GM21825 (cell line): ENCODE measurements around the gene CREM.
"Not testable (repeated sequence)": the region's sequence is repeated elsewhere in the genome, so short reads cannot be mapped to it uniquely, and the experiment has no call there.

Source experiments
- ATAC-seq: cut with Tn5 transposase; IDR thresholded peaks from one replicate; pipeline ENCODE4 v1.9.1; 2021; ENCODE audit warnings: mild to moderate bottlenecking, moderate library complexity; ENCODE audit not compliant: unreplicated experiment

CREM gene

DNA sequence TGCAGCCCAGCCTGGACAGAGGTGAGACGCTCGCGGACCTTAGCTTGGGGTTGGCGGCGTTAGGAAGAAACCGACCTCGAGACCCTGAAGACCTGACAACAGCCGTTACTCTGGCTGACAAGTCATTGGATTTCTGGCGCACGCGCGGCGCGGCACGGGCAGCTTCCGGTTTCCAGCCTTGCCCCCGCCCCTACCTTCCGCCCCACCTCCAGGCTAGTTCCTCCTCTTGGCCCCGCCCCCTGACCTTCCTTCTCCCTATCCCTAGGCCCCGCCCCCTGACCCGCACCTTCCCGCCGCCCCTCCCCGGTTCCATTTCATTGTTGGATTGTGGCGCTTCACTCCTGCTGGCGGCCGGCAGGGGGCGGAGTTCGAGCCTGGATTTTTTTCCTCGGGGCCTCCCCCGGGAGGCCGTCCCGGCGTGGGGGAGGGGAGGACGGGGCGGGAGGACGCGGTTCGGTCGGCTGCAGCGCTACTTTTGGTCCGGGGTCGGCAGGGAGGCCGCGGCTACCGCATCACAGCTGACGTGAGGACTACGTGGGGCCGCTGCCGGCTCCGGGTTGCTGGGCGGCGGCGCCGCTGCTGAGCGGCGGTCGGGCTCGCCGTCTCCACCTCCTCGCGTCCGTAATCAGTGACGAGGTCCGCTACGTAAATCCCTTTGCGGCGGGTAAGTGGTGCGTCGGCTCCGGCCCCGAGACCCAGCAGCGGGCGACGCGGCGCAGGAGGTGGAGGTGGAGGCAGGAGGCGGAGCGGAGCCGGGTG lies at the start of gene CREM:
CREM (plus strand) TSS at position 317 of the 759 bp plus-strand sequence. CDS start 10,990 bp downstream, outside the sequence.
- peak; percentile 72 for ATAC-seq

GRCh38 chr10:35079265-35079664 lies 47.4 kb upstream of the CREM start:
- no peak for ATAC-seq

DNA sequence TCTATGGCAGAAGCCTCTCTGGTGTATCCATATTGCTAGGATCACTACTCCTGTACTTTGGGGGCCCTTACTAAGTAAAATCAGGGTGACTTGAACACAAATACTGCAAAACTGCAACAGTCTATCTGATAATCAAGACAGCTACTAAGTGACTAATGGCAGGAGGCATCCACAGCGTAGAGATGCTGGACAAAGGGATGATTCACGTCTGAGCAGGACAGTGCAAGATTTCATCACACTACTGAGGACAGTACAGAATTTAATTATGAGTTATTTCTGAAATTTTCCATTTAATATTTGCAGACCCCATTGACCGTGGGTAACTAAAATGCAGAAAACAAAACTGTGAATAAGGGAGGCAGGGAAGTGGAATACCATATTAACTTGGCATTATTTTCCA lies 46.9 kb upstream of the CREM start:
- ATAC-seq, result no peak

- ATAC-seq, result not testable (repeated sequence)
Observed at GRCh38 chr10:35080261-35080660, 46.4 kb upstream of the CREM start.

DNA sequence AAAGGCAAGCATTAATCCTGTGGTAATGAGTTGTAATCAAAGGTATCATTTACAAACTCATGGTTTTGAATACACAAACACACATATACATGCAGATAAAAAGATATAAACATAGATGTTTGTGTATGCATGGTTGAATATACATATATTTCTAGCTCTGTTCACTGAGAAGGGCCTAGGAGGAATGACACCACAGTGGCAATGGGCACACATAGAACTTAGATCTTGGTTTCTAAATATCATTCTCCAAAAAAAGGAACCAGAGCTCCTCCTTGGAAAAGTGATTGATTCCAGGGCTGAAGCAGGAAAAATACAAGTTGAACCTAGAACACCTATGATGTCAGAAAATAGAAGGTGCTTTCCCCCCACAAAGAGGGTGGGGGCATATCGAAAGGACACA lies 43.4 kb upstream of the CREM start:
- ATAC-seq, result no peak

DNA sequence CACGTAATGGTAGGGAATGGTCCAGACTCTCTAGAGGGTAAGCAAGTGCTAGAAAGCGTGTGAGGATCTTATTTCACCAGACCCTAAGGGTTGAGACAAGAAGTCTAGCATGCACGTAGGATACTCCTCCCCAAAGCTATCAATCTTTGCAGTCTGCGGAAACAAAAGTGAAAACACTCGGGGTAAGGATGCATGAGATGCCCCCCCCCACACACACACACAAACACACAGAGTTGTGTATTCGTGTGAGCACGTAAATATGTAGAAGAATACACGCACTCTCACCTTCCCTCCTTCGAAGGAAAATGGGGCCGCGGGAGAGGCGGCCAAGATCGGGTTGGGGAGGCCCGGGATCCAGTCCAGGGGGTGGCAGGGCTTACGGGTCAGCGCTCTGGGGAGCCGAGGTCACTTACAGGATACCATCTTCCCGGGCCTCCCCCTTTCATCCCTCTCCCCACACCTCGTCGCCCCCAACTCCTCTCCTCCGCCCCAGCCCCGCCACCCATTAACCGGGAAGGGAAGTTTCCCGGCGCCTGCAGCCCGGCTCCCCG lies 37.0 kb upstream of the CREM start:
- ATAC-seq, result peak; percentile 26

GRCh38 chr10:35090162-35090954 lies 36.3 kb upstream of the CREM start, which contains the start of gene CUL2:
TSS of gene CUL2 (minus strand) at chr10:35090341. CDS start at chr10:35071317, 19,024 bp downstream.
- ATAC-seq, result peak; percentile 94

GRCh38 chr10:35091994-35092790 lies 34.5 kb upstream of the CREM start:
- no peak for ATAC-seq

DNA sequence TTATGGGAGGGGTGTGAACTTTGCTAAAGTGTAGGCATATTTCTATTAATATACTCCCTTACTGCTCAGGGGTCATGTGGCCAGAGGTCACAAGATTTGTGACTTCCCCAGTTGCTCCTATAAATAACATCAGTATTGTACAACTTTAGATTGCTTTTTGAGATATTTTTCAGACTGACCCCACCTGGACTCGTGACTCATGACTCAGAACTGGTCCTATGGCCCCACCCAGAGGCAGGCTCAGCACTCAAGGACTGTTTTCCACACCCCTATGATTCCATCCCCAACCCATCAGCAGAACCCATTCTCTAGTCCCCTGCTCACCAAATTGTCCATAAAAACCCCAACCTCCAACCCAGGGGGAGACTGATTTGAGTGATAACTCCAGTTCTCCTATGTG lies 33.8 kb upstream of the CREM start:
- no peak for ATAC-seq

DNA sequence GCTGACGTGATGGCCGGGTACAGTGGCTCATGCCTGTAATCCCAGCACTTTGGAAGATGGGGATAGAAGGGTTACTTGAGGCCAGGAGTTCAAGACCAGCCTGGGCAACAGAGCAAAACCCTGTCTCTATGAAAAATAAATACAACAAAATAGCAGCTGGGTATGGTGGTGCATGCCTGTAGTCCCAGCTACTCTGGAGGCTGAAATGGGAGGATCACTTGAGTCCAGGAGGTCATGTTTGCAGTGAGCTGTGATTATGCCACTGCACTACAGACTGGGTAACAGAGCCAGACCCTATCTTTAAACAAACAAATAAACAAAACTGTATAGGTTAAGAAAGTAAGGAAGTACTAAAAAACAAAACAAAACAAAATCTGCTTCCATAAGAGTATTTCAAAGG lies 30.3 kb upstream of the CREM start:
- no peak for ATAC-seq

GRCh38 chr10:35097510-35097909 lies 29.1 kb upstream of the CREM start:
- no peak for ATAC-seq

DNA sequence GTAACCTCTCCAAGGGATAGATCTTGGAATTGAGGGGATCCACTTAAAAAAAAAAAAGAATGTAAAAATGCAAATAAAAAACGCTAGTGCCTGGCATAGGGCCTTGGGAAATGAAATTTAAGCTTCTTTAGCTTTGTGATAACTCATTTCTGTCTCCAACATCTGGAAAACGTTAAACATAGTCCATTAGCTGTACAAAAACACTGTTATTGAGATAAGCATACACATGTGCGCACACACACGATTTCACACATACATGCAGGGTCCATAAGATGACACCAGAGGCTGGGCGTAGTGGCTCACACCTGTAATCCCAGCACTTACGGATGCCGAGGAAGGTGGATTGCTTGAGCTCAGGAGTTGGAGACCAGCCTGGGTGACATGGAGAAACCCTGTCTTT lies 22.8 kb upstream of the CREM start:
- no peak for ATAC-seq

GRCh38 chr10:35112571-35112970 lies 14.1 kb upstream of the CREM start:
- ATAC-seq, result no peak

- no peak for ATAC-seq
Observed at GRCh38 chr10:35119378-35119777, 7.3 kb upstream of the CREM start.

GRCh38 chr10:35124540-35124939 lies 2.1 kb upstream of the CREM start:
- ATAC-seq, result no peak

DNA sequence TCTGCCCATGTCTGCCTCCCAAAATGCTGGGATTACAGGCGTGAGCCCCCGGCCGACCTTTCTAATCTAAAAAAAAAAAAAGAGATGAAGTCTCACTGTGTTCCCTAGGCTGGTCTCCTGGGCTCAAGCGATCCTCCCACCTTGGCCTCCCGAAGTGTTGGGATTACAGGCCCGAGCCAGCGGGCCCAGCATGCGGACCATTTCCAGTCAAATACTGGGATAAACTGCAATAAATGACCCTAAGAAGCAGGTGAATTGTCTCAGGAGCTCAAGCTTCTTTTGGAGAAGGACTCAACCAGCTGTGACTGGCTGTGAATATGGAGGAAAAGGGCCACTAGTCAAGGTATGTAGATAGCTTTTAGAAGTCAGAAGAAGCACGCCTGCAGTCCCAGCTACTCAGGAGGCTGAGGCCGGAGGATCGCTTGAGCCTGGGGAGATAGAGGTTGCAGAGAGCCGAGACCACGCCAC lies 550 bp upstream of the CREM start:
- no peak for ATAC-seq

- ATAC-seq, result peak; percentile 10
Observed at GRCh38 chr10:35127289-35127891, 744 bp downstream of the CREM start.

DNA sequence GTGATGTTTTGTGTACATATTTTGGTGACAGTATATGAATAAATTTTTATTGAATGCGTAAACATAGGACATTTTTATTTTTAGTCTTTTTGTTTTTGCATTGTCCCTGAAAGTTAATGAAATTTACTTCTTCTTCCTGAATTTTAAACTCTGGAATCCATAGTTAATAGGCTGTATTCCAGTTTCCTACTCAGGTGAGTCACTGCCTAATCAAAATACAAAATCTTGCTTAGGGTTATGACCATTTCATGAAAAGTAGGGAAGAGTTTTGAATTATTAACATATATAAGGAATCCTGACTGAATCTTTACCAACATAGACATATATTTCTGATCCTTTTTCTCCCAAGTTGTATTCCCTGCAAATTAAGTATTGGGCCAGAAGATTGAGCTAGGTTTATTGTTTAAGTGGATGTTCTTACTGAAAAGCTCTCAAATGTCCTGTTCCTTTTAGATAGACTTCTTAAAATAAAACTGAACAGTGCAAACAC lies 2.6 kb downstream of the CREM start:
- no peak for ATAC-seq

DNA sequence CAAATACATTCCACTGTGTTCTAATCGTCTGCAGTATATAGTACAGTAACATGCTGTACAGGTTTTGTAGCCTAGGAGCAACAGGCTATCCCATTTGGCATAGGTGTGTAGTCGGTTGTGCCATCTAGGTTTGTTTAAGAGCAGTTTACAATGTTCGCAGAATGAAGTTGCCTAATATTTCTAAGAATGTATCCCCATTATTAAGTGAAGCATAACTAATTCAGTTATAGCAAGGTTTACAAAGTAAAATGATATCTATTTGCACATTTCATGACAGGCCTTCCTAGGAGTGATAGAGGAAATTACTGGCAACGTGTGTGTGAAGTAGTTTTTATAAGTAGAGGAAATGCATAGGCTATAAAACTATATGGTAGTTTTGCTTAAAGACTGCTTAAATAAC lies 4.0 kb downstream of the CREM start:
- ATAC-seq, result no peak

DNA sequence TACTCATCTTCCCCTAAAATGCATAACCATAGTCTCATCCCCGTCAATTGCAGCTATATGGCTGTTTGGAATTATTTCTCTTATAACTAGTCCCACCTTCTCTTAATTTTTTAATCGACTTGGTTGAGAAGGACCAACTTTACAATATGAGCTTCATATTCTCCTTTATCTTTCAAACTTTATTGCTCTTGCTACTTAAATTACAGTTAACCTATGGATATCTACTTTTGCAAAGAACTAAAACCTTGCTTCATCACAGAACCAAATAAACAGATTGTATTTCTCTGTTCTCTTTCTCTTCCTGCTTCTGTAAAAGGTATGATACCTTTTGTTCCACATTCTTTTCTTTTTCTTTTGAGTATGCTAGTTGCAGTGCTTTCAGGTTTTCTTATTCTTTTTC lies 6.1 kb downstream of the CREM start:
- no peak for ATAC-seq
